ENCODE data around the gene CERS2.

DNA sequence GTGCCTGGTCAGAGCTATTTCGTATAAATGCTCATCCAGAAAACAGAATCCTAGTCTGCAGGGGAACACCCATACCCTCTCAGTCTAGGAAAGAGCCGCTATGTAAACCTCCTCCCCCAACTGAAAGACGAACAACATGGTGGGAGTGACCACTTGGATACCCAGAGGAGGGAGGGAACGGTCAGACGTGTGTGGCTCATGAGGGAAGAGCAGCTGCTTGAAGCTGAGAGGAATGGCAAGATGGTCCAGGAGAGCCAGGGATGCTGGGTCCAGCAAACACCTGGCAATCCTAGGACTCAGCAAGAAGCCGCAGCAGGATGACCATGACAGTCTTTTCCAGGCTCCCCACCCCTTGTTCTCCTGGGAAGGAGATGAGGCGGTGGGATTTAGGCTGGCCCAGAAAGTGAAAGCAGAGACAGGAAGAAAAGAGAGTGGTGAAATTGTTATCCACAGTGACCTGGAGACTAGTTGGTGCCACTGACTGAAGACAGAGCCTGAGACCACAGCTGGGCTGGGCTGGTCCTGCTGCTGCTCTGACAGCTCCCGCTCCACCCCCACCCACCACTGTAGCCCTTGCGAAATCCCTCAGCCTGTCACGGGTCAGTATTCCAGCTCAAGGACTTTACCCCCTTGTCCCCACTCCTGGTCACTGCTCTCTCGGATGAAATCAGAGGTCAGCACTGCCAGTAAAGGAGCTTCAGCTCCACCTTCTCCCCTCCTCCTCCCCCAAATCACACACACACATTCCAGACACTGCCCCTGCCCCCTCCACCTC lies 3.6 kb downstream of the CERS2 start:
- TF ChIP-seq, protein P1, sequence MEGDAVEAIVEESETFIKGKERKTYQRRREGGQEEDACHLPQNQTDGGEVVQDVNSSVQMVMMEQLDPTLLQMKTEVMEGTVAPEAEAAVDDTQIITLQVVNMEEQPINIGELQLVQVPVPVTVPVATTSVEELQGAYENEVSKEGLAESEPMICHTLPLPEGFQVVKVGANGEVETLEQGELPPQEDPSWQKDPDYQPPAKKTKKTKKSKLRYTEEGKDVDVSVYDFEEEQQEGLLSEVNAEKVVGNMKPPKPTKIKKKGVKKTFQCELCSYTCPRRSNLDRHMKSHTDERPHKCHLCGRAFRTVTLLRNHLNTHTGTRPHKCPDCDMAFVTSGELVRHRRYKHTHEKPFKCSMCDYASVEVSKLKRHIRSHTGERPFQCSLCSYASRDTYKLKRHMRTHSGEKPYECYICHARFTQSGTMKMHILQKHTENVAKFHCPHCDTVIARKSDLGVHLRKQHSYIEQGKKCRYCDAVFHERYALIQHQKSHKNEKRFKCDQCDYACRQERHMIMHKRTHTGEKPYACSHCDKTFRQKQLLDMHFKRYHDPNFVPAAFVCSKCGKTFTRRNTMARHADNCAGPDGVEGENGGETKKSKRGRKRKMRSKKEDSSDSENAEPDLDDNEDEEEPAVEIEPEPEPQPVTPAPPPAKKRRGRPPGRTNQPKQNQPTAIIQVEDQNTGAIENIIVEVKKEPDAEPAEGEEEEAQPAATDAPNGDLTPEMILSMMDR (IDR thresholded peaks at IDR 0.05; ENCODE audit: poor library complexity) = no peak
- no peak for TF ChIP-seq EZH2 (IDR thresholded peaks at IDR 0.05; ENCODE audit: borderline replicate concordance)

Data from hepatocyte (in vitro differentiated cells).